GM18499 (cell line): Measurements from ENCODE around the gene AQP6.

Experiments
- ATAC-seq: cut with Tn5 transposase; IDR thresholded peaks from one replicate; pipeline ENCODE4 v1.9.1; 2021; ENCODE audit warnings: moderate number of reproducible peaks; ENCODE audit not compliant: insufficient read depth, unreplicated experiment

The AQP6 gene

GRCh38 chr12:49942512-49942893 is 30.2 kb upstream of the AQP6 start:
- ATAC-seq, result no peak

GRCh38 chr12:49942921-49943624 is 29.7 kb upstream of the AQP6 start:
- ATAC-seq, result no peak

GRCh38 chr12:49943625-49943960 is 29.2 kb upstream of the AQP6 start:
- ATAC-seq, result no peak

- ATAC-seq, result no peak
These were observed 28.7 kb upstream of the AQP6 start for GRCh38 chr12:49944046-49944445.

DNA sequence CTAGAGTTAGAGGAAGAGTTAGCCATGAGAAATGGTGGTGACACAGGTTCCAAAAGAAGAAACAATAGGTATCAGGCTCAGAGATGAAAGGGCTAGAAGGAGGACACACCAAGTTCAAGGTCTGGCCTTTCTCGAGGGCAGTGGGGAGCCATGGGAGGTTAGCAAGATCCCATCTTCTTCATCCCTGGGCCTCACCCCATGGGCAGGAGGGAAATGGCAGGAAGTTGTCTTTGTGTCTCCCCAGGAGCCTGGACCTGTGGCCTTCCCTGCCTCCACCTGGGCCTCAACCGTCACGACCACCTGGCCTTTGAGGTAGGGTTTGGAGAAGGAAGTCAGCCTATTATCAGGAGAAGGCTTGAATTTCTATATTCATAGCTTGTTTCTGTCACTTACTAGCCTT is 28.0 kb upstream of the AQP6 start:
- ATAC-seq, result no peak

- no peak for ATAC-seq
These were observed 27.2 kb upstream of the AQP6 start for GRCh38 chr12:49945394-49946080.

DNA sequence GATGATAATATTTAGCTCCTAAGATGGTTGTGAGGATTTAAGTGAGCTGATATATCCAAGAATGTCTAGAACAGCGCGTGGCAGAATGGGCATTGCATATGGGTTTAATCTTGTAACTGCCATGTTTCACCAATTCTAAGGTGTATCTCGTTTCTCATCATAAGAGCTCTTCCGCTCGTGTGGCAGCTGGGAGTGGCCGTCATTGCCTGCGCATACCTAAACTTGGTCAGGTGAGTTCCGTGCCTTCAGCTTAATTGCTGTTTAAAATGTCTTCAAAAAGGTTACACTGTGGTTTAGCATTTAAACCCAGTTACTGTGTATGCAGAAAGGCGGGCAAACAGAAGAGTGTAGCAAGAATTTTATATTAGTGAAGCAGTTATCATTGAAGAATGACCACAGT is 26.7 kb upstream of the AQP6 start:
- ATAC-seq, result no peak

DNA sequence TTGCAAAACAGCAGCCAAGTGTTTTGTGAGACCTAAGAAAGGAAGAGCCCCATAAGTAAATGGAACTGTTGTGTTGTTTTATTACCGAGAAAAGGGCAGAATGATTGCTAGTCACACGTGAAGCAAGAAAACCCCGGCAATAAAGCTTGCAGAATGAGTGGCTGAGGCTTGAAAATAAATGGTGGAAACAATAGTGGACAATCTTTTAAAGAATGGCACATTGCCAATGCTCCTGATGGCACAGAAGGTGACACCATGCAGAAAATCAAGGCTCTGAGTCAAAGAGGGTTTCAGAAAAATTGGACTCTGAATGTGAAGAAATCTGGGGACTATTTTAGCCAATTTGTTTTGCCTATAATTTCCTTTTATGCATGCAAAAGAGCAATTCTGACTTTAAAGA is 26.2 kb upstream of the AQP6 start:
- ATAC-seq, result no peak

GRCh38 chr12:49947593-49948226 is 25.0 kb upstream of the AQP6 start:
- no peak for ATAC-seq

- ATAC-seq, result no peak
These were observed 23.6 kb upstream of the AQP6 start for GRCh38 chr12:49948866-49949845.

DNA sequence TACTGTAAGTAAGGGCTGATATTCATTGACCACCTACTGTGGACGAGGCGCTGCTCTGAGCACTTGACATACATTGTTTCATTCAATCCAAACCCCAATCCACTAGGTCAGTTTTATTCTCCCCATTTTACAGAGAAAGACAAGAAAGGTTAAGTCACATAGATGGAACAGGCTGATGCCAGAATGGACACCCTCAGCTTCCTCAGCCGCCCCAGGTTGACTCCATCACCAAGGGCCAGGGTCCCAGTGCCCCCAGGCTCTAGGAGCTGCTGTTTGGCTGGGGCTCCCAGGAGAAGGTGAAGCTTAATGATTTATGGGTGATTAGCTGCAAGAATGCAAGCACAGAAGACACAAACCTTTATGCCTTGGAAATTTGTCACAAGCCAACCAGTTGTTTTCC is 22.9 kb upstream of the AQP6 start:
- no peak for ATAC-seq

- ATAC-seq, result no peak
These were observed 22.2 kb upstream of the AQP6 start, which contains the start of gene AQP2 for GRCh38 chr12:49950273-49951251. TSS of gene AQP2 (plus strand) at chr12:49950737. CDS start at chr12:49950831, 94 bp downstream.

DNA sequence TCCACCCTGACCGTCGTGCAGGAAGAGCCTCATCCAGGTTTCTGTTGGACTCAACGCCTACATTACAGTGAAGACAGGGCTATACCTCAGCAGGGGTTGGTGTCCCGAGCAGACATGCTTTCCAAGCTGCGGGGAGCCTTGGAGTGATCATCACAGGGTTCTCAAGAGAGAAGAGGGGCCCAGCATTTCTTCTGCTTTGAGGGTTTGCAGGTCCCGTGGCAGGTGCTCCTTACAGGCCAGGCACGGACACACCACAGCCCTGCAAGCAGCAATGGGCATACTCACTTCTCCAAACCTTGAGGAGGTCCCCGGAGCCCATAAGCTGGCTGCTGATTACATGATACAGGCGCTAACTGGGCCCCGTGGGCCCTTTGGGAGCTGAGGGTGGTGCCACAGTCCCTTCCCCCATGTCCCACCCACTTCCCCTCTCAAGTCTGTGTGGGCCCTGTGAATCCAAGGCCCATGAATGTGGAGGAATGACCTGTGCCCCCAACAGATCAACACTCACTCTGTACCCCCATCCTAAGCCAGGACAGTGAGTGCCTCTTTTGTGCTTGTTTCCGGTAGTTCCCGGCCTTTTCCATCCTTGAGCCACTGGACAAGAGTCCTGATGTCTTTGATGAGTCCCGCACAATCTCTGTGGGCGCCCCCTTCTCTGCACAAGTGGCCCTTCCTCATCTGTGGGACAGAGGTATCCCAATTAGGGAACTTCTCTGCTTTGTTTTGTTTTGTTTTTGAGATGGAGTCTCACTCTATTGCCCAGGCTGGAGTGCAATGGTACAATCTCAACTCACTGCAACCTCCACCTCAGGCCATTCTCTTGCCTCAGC is 21.1 kb upstream of the AQP6 start:
- ATAC-seq, result no peak

- no peak for ATAC-seq
These were observed 20.2 kb upstream of the AQP6 start for GRCh38 chr12:49952391-49953055.

DNA sequence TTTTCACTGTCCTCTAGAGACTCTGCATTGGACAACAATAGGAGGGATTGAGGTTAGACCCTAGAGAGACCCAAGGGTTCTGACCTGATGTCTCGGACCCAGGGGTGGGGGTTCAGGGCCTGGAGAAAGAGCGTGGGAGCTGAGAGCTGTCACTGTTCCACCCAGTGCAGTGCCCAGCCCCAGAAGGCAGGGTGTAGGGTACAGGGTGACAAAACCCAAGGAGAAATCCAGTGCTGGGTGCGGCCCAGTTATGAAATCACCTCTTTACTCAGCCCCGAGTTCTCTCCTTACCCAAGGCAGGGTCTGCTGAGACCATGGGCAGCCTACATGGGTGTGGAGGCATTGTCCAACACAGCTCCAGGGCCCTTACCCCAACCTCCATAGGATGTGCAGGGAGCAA is 19.6 kb upstream of the AQP6 start:
- ATAC-seq, result no peak

- no peak for ATAC-seq
These were observed 18.5 kb upstream of the AQP6 start for GRCh38 chr12:49953961-49954846.
